KBM-7 (cell line): ENCODE data around the gene ACACA.

ENCODE experiments used
- DNase-seq: peaks from one replicate; pipeline ENCODE4 v3.0.0-alpha.2; 2015
- in situ Hi-C: fragments of 300-500 bp; cut with MboI; formaldehyde crosslinking; loops from 2 replicates; pipeline ENCODE4 v1.14.3; 2020; ENCODE audit warnings: low sequenced_read_pairs, low pct_unique_long_range_greater_than_20kb, mixed read lengths

Gene ACACA

DNA sequence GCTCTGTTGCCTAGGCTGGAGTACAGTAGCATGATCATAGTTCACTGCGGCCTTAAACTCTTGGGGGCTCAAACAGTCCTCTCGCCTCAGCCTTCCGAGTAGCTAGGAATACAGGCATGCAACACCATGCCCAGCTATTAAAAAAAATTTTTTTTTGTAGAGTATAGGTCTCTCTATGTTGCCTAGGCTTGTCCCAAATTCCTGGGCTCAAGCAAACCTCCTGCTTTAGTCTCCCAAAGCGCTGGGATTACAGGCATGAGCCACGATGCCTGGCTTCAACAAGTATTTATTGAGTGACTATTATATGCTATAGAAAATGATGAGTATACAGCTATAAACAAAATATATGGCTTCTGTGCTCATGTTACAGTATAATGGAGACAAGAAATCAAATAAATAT lies 97.6 kb downstream of the ACACA start:
- in situ Hi-C loops, result no loop called here
- DNase-seq, result no peak

- in situ Hi-C loops, result no loop called here
- DNase-seq, result no peak
Observed at GRCh38 chr17:37305406-37305905, 101.2 kb downstream of the ACACA start.

DNA sequence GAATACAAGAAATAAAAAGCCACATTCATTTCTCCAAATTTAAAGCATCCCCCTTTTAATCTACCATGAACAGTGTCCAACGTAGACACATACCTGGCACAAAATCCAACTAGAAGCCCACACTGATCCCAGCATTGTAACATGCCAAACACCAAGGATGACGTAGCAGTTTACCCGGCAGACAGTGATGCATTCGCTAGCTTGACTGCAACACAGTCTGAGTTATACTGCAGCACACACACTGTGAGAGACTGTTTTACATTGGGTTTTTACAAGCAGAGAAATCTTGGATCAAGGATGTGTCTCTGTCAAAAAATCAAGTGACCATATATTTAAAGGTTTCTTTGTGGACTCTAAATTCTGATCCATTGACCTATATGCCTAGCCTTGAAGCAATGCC lies 105.3 kb downstream of the ACACA start:
- in situ Hi-C loops, result no loop called here
- DNase-seq, result no peak

DNA sequence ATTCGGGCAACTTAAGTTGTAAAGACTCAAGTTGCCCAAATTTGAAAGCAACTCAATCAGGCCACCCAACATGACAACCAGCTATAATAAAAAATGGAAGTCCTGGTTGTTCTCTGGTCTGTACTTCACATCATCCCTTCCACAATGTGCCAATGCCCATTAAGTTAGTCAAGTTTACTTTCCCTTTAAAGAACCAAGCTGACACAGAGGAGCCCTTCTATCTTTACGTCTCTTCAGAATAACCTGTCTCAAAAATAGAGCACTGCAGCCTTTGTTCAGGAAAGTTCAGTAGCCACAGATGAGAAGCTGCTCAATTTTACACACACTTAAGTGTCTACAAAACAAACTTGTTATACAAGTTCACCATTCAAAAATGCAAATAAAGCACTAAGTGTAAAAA lies 106.0 kb downstream of the ACACA start:
- no peak for DNase-seq
- in situ Hi-C loops, result no loop called here

GRCh38 chr17:37299257-37299980 lies 107.2 kb downstream of the ACACA start:
- no peak for DNase-seq
- in situ Hi-C loops, result no loop called here

DNA sequence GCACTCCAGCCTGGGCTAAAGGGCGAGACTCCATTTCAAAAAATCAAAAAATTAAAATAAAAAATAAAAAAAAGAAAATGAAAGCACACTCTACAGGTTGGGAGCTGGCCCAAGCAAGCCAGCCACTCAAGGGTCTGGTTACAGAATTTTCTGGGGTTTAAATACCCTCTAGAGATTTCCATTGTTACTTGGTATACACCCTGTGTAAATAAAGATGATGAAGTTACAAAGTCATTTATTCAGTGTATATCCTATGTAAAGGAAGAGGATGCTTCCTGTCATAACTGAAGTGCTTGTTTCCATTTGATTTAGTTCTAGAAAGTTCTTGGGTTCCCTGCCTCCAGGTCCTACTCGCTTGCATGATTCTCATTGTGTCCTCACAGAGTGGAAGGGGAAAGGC lies 110.7 kb downstream of the ACACA start:
- no peak for DNase-seq
- in situ Hi-C loops, result no loop called here

- in situ Hi-C loops, result no loop called here
Observed at GRCh38 chr17:37294888-37295287, 111.7 kb downstream of the ACACA start.

GRCh38 chr17:37293770-37294169 lies 112.9 kb downstream of the ACACA start:
- no peak for DNase-seq
- in situ Hi-C loops, result no loop called here

More at GRCh38 chr17:37294888-37295287, 111.7 kb downstream of the ACACA start:
- no peak for DNase-seq

- peak; percentile 67 for DNase-seq
- in situ Hi-C loops, result no loop called here
Observed at GRCh38 chr17:37292429-37293139, 114.1 kb downstream of the ACACA start.

DNA sequence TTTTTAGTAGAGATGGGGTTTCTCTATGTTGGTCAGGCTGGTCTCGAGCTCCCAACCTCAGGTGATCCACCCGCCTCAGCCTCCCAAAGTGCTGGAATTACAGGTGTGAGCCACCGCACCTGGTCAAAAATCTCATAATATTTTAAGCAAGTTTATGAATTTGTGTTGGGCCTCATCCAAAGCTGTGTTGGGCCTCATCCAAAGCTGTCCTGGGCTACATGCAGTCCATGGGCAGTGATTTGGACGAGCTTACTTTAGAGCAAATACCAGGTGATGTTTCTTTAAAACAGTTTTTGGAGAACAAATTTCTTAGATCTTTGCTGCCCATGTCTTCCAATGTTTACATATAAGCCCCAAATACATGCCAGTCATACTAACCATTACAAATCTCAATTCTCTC lies 115.3 kb downstream of the ACACA start:
- in situ Hi-C loops, result no loop called here
- DNase-seq, result no peak

GRCh38 chr17:37286430-37286829 lies 120.2 kb downstream of the ACACA start:
- in situ Hi-C loops, result no loop called here
- no peak for DNase-seq

DNA sequence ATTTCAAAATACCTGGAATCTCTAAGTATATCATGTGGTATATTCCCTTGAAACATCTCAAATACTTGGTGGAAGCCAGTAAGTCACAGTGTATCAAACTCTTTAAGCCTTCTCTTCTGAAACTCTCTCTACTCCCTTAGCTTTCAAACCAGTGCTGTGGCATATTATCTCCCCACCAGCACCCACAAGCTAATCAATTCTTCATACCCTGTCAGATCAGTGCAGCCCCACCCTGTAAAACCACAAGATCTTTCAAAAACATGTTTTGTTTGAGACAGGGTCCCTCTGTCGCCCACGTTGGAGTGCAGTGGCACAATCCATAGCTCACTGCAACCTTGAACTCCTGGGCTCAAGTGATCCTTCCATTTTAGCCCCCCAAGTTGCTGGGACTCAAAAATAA lies 122.4 kb downstream of the ACACA start:
- in situ Hi-C loops, result no loop called here
- DNase-seq, result no peak

- no peak for DNase-seq
- in situ Hi-C loops, result no loop called here
Observed at GRCh38 chr17:37283414-37283961, 123.1 kb downstream of the ACACA start.

- DNase-seq, result no peak
- in situ Hi-C loops, result no loop called here
Observed at GRCh38 chr17:37280841-37281240, 125.8 kb downstream of the ACACA start.

DNA sequence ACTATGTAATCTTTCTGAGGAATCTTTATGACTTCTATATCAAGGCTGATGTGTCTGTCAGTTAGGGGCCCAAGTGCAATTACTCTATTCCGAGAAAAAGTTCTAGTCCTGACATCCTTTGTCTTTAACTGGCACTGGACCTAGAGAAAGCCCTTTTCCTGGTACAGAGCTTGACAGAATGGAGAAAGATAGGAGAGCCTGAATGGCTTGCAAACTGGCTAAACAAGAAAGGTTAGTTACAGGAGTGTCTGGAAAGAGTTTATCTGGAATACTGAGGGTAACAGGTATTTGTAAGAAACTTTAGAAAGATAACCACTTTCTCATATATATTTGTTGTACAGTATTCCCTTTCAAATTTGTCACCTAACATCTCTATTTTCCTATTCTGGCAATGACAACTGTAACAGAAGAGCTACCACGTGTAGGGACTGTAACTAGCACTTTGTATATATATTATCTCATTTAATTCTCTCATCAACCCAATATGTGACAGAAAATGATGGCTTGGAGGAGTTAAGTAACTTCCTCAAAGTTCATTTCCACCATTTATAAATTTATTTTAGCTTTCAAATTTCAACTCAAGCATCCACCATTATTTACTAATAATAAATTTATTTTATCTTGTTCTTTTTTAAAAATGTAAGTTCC lies 128.3 kb downstream of the ACACA start:
- DNase-seq, result no peak
- in situ Hi-C loops, result no loop called here

DNA sequence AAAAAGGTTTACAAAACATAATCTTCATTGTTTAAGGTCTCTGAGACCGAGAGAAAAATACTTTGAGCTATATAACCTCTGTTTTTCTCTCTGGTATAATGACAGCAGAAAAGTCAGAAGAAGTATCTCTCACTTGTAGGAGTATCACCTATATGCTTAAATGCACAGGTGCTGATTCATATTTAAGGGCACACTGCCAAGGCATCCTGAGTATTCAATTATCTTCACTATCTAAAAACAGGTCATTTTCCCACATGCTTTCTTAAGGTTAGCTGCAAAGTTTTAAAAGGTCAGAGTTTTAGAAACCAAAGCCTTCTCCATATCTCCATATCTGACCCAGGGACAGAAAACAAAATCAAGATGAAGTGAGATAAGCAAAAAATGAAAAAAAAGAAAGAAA lies 130.2 kb downstream of the ACACA start:
- in situ Hi-C loops, result no loop called here
- DNase-seq, result no peak

- in situ Hi-C loops, result no loop called here
- no peak for DNase-seq
Observed at GRCh38 chr17:37274461-37274860, 132.2 kb downstream of the ACACA start.

DNA sequence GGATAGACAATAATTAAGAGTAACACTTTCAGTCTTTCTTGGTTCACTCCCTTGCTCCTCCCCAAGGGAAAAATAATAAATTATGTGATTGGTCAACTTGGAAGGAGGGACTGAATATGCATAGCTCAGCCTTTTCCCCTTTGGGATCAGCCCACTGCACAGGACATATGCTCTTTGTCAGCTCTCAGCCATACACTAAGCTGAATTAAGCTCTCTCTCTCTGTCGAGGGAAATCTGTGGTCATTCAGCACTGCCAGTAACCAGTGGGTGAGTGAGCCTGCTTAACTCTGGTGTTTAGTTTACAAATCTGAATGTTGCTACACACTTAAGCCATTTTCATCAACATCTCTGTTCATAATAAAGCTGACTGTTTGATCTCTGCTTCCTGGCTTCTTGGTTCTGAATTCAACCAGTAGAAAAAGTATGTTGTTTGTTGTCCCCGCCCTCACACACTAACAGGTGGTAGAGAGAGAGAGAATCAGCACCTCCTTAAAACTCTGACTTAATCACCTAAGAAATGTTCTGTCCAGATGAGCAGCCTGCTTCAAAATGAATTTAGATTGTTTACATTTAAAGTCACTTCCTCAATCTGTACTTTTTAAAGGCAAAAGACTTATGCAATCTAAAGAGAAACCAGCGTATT lies 133.1 kb downstream of the ACACA start:
- in situ Hi-C loops, result no loop called here
- DNase-seq, result no peak

- no peak for DNase-seq
- in situ Hi-C loops, result no loop called here
Observed at GRCh38 chr17:37265446-37266173, 141.0 kb downstream of the ACACA start.
